Right lobe of liver (tissue), 6 donors: ENCODE results near the gene ISG15. TPM values are rescaled to one million over a fixed set of nuclear protein-coding genes. Genes with fewer than 3 reads are reported as not detected.

Experiments used
- ATAC-seq, 4 donors: fragments of 200-7000 bp; cut with Tn5 transposase; one replicate each; pipeline ENCODE4 v1.9.1; 2020; ENCODE audit warnings: mild to moderate bottlenecking in 4 of 4, moderate library complexity in 4 of 4
- DNase-seq, 3 donors: peaks; one replicate each; pipeline ENCODE4 v3.0.0-alpha.2; 2020
- H3K27ac ChIP-seq, 3 donors: fragments of 200-600 bp; one replicate each; pipeline ENCODE4 v1.8.0; 2022
- H3K27me3 ChIP-seq, 2 donors: fragments of 200-600 bp; one replicate each; pipeline ENCODE4 v1.8.0; 2022
- H3K36me3 ChIP-seq, 4 donors: fragments of 200-600 bp; sonication (generic) in 1 of 4; one replicate each; pipeline versions ENCODE4 v1.5.1 to v1.8.0; 2017 to 2022; ENCODE audit warnings: control low read depth in 1 of 4
- H3K4me1 ChIP-seq, 4 donors: fragments of 200-600 bp; sonication (generic) in 1 of 4; one replicate each; pipeline versions ENCODE4 v1.5.1 to v1.8.0; 2017 to 2022; ENCODE audit warnings: control low read depth in 1 of 4
- H3K4me3 ChIP-seq, 3 donors: fragments of 200-600 bp; one replicate each; pipeline ENCODE4 v1.8.0; 2022
- H3K9me3 ChIP-seq, 4 donors: fragments of 200-600 bp; sonication (generic) in 1 of 4; one replicate each; pipeline versions ENCODE4 v1.5.1 to v1.8.0; 2017 to 2022; ENCODE audit warnings: control low read depth in 1 of 4
- POLR2A ChIP-seq: fragments of 450-650 bp; IDR thresholded peaks from one replicate; pipeline ENCODE4 v1.6.1; 2017; ENCODE audit warnings: antibody characterized with exemption, mild to moderate bottlenecking
- WGBS: methylation state at CpG from one replicate; pipeline ENCODE4 v1.1.6; 2018; ENCODE audit warnings: low coverage, low lambda C conversion rate; ENCODE audit not compliant: insufficient coverage; ENCODE audit errors: missing lambda C conversion rate; 5-methylcytosine and 5-hydroxymethylcytosine counted together
- intact Hi-C, 2 donors: fragments of 100-400 bp; cut with DNase I; formaldehyde crosslinking; loops; one replicate each; pipeline versions ENCODE4 v1.11.2 to v1.14.1; 2022
- total RNA-seq, 6 experiments: library from RNA; depleted of rRNA in 2 of 6; stranded (reverse); fragments of >200 nt in 2 of 6; fragmentation: NEBNext Ultra II Directional in 3 of 6; extraction: Animal tissue kit (Norgen Biotek cat#: 25700) in 3 of 6; gene quantifications; one replicate each; pipeline versions ENCODE4 v1.1.0 to v1.2.4, GENCODE V29; 2016 to 2023
- TF ChIP-seq, protein P1 (sequence below), 4 donors: fragments of 200-600 bp in 3 of 4; fragments of 450-650 bp in 1 of 4; IDR thresholded peaks; one replicate each; pipeline versions ENCODE4 v1.5.1 to v1.8.0; 2016 to 2022; ENCODE audit warnings: antibody characterized with exemption in 4 of 4, mild to moderate bottlenecking in 2 of 4
- donor health status: DM: no; HTN: yes; CAD: no.
- donor health status: DM: no; HTN: no; CAD: no.
- donor health status: DM: no; HTN: no; CAD: no.
- donor health status: DM: no; HTN: yes; CAD: no.
- donor health status: DM: no; HTN: yes; CAD: no.

Gene ISG15
- total RNA-seq, 6 experiments from 2014 or later = 16.3 to 98.7 (median 26.4) TPM

DNA sequence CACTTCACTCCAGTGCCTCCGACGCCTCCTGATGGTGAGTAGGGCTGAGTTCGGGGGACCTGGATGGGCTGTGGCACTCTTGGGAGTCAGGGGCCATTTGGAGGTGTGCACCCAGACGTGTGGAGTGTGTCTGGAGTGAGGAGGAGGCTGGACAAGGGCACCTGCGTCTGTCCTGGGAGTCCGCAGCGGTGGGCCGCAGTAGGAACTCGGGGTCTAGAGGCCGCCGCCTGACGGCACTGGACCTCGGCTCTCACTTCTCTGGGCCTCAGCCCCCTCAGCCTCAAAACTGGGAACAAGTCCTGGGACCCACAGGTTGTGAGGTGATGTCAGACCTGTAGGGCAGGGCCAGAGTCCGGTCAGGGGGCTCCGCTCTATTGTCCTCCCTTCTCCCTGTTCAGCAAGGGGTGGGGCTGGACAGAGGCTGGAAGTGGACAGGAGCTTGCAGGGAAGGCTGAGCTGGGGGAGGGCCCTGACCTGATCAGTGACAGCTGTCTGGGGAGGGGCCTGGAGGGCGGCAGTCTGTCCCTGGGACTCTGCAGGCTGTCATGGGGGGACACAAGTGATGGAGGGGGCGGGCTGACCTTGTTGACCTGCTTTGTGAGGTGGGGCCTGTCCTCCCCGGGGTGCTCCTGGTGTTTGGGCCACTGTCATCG lies 22.1 kb downstream of the ISG15 start:
- Histone ChIP-seq H3K36me3 (no peaks in the 10 kb centered on the region), H3K27me3 (no peaks in the 10 kb centered on the region), H3K9me3 (no peaks in the 10 kb centered on the region), H3K4me3 (no peak overlapping the region), H3K27ac (no peak overlapping the region), H3K4me1 (peaks cover 0 to 14% (median 5%) of the 10 kb centered on the region in 4 donors)
- ATAC-seq (no peak), DNase-seq (no peak)
- intact Hi-C loops = no loop called here
- TF ChIP-seq, protein P1, sequence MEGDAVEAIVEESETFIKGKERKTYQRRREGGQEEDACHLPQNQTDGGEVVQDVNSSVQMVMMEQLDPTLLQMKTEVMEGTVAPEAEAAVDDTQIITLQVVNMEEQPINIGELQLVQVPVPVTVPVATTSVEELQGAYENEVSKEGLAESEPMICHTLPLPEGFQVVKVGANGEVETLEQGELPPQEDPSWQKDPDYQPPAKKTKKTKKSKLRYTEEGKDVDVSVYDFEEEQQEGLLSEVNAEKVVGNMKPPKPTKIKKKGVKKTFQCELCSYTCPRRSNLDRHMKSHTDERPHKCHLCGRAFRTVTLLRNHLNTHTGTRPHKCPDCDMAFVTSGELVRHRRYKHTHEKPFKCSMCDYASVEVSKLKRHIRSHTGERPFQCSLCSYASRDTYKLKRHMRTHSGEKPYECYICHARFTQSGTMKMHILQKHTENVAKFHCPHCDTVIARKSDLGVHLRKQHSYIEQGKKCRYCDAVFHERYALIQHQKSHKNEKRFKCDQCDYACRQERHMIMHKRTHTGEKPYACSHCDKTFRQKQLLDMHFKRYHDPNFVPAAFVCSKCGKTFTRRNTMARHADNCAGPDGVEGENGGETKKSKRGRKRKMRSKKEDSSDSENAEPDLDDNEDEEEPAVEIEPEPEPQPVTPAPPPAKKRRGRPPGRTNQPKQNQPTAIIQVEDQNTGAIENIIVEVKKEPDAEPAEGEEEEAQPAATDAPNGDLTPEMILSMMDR (IDR thresholded peaks at IDR 0.05) = no peak
- no peak for TF ChIP-seq POLR2A
- WGBS = 83% methylated on average over 1 of the region's 19 CpGs

DNA sequence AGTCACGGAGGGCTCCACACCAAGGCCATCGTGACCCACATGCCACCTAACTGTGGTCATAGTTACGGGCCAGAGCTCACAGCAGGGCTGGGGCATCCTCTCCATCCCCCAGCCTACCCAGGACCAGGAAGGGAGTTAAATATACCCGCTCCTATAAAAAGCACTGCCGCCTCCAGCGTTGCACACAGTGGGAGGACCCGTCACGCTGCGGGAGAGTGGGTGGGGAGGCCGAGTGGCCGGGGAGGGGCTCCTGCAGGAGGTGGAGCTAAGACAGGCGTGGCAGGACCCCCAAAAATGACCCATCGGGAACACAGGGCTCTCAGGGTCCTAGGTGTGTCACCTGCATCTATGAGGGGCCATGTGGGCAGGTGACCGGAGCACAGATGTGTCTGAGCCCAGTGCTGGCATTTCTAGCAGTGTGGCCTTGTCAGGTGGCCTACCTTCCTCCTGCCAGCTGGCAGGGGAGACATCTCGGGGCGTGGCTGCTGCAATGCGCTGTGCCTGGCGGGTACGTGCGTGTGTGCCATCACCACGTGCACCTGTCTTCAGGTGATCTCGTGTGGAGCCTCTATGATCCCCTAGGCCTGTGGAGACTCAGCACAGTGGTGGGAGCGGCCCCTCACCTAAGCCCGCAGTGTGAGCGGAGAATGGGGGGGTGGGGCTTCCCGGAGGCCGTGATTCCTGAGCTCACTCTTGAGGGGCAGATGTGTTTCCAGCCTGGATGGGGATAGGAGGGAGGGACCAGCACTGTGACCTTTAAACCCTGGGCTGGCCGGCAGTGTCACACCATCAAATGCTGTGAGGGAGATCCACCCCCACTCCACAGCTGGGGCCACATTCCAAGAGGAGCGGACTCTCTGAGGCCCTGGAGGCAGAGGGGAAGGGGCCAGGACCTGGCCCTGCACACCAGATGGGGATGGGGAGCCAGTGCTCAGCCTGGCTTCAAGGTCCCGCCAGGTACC lies 24.4 kb downstream of the ISG15 start:
- H3K27me3 ChIP-seq = no peaks in the 10 kb centered on the region
- ATAC-seq (peak in 1 of 4 donors; percentile 29), DNase-seq (no peak)
- 70% methylated on average over 7 of the region's 30 CpGs for WGBS
- H3K27ac ChIP-seq = no peak overlapping the region
- H3K9me3 ChIP-seq = no peaks in the 10 kb centered on the region
- TF ChIP-seq, protein P1 (IDR thresholded peaks at IDR 0.05) = no peak
- no peak for TF ChIP-seq POLR2A
- no peak overlapping the region for H3K4me3 ChIP-seq
- H3K36me3 ChIP-seq = no peaks in the 10 kb centered on the region
- intact Hi-C loops = no loop called here
- peaks cover 0 to 15% (median 6%) of the 10 kb centered on the region in 4 donors for H3K4me1 ChIP-seq

DNA sequence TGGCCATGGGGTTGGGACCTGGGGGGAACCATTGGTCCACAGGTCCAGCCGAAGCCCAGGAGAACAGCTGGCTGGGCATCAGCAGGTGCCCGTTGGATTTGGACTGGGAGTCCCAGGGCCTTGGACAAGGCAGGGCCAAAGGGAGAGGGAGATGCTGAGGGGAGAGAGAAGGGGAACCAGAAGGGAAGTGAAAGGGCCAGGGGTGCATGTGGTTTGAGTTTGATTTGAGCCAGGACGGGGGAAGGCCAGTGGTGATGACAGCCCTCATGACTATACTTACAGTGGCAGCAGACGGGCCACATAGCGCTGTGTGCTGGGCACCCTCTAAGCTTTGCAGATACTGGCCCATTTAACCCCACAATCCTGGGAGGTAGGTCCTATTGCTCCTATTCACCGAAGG lies 25.4 kb downstream of the ISG15 start:
- WGBS = 59% methylated on average over 4 of the region's 6 CpGs
- TF ChIP-seq POLR2A = no peak
- TF ChIP-seq, protein P1 (IDR thresholded peaks at IDR 0.05) = no peak
- Histone ChIP-seq H3K4me3 (no peak overlapping the region), H3K36me3 (no peaks in the 10 kb centered on the region), H3K4me1 (peaks cover 0 to 10% (median 5%) of the 10 kb centered on the region in 4 donors), H3K9me3 (no peaks in the 10 kb centered on the region), H3K27me3 (no peaks in the 10 kb centered on the region), H3K27ac (no peak overlapping the region)
- DNase-seq = no peak
- ATAC-seq = no peak
- intact Hi-C loops = no loop called here

DNA sequence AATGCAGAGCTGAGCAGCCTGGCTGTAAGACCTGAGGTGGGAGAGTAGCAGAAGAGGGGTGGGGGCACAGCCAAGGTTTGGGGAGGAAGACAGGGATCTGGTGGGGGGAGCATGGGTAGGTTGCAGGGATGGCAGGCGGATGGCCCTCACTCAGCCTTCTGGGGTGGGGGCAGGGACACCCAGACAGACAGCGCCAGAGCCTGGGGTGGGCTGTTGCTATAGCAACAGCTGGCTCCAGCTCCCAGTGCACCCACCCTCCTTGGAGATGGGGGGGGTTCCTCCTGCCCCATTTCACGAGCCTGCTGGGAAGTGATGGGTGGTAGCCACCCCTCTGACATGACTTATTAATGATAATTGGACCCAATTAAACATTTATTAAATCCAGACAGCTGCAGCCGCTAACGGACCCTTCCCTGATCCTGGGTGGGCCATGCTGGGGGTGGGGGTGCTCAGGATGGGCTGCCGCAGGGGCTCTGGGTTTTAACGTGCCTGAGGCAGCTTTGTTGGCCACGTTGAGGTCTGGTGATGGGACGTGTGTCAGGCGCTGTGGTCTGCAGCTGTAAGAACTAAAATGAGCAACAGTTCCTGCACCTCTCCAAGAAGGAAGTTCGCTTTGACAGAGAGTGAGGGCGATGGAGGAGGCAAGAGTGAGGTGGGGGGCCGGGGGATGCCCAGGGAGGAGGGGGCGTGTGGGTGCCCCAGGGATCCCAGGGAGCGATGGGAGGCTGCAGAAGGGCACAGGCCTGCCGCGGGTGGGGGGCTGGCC lies 26.0 kb downstream of the ISG15 start:
- Histone ChIP-seq H3K27ac (no peak overlapping the region), H3K27me3 (no peaks in the 10 kb centered on the region), H3K9me3 (no peaks in the 10 kb centered on the region), H3K4me1 (peaks cover 0 to 10% (median 5%) of the 10 kb centered on the region in 4 donors), H3K36me3 (no peaks in the 10 kb centered on the region), H3K4me3 (no peak overlapping the region)
- ATAC-seq (no peak), DNase-seq (no peak)
- WGBS = 40% methylated on average over 11 of the region's 17 CpGs
- TF ChIP-seq POLR2A = no peak
- TF ChIP-seq, protein P1 (IDR thresholded peaks at IDR 0.05) = no peak
- intact Hi-C loops = no loop called here
